Measurements from ENCODE around the gene PRKAR1B.

The PRKAR1B gene

DNA sequence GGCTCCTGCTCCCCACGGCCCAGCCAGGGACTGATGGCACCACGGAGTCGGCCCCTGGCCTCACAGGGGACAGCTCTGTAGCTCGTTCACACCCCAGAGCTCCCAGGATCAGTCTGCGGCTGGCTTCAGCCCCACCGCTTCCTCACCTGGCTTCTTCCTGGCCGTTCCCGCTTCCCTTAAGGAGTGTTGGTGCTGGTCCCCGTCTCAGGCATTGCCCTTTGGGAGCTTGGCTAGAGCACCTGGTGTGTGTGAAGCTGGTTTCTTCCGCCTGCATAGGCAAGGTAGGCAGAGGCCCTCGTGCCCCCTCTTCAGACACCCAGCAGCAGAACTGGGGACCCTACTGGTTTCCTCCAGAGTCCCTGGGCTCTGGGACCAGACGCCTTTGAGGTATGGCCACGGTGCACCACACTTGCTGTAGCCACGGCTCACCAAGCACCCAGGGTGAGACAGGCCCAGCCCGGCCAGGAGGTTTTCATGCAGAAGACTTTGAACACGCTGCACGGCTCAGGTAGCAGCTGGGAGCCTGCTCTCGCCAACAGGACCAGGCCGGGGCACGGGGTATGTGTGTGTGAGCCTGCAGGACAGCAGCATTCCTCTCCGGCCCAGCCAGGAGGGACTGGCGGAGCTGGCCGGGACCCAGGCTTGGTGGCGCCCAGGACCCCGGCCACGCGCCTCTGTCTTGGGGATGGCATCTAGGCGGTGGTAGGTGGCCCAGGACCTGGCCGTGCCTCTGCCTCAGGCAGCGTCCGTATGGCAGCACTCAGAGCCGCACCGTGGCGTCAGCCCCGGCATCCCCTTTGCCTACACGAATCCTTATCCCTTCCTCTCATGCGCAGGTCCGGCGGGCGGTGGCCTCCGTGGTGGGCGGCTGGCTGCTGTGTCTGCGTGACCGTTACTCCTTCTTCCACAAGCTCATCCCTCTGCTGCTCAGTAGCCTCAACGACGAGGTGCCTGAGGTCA is 13.2 kb upstream of the PRKAR1B start:
- no peak for DNase-seq (ENCODE audit: low spot score)

DNA sequence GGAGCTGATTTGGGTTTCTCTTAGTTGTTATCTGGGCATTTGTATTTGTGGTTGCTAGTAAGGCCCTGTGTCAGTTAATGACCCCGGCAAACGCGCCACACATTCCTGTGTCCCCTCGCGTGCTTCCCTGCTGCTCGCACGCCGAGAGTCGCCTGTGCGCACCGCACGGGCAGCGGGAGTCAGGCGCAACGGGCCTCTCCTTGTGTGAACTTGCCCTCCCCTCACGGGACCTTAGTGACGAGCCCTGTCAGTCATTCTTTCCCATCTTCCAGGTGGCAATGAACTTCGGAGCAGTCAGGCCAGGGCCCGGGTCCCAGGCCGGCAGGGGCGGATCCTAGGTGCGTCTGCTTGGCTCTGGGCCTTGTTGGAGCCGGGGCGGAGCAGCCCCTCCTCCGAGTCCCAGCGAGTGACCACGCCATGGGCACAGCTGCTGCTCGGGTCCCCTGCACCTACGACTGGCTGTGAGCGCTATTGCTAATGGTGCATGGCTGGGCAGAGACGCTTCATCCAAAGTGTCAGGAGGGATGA is 12.4 kb upstream of the PRKAR1B start:
- DNase-seq (ENCODE audit: low spot score) = no peak

DNA sequence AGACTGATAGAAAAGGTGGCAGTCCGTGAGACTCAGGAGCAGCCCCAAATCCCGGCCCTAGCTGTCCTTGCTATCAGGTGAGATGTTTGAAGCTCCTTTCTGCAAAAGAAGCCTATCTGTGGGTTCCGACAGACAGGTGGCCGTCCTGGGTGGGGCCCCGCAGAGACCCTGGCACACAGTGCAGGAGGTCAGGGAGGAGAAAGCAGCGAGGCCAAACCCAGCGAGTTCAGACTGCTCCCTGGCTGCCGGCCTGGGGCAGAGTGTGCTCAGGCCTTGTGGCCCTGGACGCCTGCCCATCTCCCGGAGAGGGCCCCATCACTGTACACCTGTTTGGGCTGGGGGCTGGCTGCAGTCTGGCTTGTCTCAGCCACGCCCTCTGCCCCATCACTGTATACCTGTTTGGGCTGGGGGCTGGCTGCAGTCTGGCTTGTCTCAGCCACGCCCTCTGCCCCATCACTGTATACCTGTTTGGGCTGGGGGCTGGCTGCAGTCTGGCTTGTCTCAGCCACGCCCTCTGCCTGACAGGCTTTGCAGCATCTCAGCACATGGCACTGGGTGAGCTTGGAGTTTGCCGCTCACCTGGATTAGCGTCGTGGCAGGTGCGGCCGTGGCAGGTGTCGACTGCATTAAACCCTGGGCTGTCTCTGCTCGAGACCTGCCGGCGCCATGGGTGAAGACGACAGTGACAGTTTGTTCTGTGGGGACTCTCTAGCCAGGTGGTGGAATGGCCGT is 11.8 kb upstream of the PRKAR1B start:
- no peak for DNase-seq (ENCODE audit: low spot score)

DNA sequence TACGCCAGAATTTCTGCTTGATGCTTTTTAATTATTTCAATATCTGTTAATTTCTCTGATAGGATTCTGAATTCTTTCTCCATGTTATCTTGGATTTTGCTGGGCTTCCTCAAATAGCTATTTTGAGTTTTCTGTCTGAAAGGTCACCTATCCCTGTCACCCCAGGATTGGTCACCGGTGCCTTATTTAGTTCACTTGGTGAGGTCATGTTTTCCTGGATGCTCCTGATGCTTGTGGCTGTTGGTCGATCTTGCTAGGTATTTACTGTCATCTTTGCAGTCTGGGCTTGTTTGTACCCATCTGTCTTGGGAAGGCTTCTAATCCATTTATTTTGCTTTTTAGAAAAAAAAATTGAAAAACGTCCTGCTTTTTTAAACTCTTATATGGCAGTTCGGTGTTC is 11.2 kb upstream of the PRKAR1B start:
- no peak for DNase-seq (ENCODE audit: low spot score)

DNA sequence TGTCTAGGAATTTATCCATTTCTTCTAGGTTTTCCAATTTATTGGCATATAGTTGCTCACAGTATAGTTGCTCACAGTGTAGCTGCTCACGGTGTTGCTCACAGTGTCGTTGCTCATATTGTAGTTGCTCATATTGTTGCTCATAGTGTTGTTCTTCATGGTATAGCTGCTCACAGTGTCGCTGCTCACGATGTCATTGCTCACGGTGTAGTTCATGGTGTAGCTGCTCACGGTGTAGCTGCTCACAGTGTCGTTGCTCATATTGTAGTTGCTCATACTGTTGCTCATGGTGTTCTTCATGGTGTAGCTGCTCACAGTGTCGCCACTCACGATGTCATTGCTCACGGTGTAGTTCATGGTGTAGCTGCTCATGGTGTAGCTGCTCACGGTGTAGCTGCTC is 7.7 kb upstream of the PRKAR1B start:
- DNase-seq (ENCODE audit: low spot score) = no peak

DNA sequence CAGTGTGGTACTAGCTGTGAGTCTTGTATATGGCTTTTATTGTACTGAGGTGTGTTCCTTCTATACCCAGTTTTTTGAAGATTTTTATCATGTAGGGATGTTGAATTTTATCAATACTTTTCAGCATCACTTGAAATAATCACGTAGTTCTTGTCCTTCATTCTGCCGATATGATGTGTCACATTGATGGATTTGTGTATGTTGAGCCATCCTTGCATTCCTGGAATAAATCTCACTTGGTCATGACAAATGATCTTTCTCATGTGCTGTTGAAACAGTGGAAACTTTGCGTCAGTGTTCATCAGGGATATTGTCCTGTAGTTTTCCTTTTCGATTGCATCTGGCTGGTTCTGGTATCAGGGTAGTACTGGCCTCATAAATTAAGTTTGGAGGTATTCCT is 7.1 kb upstream of the PRKAR1B start:
- no peak for DNase-seq (ENCODE audit: low spot score)

DNA sequence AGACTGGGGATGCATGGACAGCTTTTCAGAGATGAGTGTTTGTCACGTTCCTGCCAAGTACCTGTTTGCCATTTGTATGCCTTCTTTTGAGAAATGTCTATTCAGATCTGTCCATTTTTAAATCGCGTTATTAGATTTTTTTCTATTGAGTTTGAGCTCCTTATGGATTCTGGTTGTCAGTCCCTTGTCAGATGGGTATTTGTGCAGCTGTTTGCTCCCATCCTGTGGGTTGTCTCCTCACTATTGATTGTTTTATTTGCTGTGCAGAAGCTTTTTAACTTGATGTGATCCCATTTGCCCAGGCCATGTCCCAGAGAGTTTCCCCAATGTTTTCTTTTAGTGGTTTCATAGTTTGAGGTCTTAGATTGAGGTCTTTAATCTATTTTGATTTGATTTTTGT is 5.5 kb upstream of the PRKAR1B start:
- DNase-seq (ENCODE audit: low spot score) = no peak

DNA sequence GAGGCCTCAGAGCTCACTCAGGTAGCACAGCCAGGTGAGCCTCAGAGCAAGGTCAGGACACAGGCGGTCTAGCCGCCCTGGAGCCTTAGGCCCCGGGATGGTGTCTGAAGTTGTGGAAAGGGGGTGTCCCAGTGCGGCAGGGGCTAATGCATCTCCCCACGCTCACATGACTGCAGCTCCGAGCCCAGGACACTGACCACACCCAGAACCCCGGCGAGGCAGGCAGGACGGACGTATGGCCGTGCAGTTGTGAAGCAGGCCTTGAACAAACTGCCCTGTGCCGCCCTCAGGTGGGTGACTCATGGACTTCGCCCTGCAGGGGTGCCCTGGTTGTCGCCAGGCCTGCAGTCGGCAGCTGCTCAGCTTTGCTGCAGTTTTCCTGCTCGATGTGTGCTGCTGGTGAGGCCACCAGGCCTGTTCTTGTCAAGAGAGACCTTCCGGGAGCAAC is 5.0 kb upstream of the PRKAR1B start:
- no peak for DNase-seq (ENCODE audit: low spot score)

DNA sequence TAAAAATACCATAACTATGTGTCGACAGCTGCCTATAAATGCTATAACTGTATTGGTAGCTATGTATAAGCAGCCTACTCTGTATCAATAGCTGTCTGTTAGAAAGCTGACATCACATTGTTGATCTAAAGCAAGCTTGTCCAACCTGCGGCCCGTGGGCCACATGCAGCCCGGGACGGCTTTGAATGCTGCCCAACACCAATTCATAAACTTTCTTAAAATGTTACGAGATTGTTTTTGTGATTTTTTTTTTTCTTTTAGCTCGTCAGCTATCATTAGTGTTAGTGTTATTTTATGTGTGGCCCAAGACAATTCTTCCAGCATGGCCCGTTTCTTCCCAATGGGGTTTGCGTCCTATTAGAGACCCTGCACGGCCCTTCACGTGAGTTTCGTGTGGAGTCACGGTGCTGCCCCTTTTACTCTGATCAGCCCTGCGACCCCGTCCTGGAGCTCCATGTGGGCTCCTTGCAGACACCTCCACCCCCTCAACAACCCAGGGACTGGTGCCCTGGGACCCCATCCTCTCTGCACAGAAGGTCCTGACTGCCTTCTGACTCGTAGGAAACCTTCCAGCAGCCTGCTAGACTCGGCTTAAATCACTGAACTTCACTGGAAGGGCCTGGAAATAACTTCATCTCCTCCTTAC is 4.5 kb upstream of the PRKAR1B start:
- no peak for DNase-seq (ENCODE audit: low spot score)

DNA sequence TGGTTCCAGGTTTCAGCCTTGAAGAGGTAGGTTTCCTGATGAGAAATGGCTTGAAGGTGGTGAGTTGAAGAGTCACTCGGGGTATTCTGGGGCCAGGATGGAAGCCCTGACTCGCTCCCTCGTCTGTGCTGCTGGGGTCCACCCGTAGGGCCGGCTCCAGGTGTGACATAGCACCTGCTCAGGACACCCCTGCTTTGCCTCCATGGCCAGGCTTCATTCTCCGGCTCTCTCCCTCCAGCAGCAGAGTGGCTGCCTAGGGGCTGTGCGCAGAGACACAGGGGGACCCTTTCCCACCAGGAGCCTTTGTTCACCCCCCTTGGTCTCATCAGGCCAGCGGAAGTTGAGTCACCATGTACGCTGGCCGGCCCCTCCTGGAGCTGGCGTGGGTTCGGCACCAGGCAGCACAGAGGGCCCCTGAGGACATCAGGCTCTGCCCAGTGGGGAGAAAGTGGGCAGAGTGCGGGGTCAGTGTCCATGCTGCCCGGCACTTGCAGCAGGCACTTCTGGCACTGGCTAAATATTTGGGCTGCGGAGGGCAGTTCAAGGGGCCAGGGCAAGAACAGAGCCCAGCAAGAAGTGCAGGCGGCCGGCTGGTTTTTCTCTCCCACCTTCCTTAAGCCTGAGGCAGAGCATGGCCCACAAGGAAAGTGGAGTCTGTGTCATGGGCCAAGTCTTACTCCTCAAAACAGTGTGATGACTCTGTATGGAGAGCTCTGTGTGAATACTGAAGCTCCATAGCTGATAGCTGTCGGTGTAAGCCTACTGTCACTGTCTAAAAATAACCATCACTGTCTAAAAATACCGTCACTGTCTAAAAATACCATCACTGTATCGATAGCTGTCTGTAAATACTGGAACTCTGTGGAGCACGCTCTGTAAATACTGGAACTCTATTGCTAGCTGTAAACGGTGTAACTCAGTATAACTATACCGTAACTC is 3.7 kb upstream of the PRKAR1B start:
- DNase-seq (ENCODE audit: low spot score) = no peak

DNA sequence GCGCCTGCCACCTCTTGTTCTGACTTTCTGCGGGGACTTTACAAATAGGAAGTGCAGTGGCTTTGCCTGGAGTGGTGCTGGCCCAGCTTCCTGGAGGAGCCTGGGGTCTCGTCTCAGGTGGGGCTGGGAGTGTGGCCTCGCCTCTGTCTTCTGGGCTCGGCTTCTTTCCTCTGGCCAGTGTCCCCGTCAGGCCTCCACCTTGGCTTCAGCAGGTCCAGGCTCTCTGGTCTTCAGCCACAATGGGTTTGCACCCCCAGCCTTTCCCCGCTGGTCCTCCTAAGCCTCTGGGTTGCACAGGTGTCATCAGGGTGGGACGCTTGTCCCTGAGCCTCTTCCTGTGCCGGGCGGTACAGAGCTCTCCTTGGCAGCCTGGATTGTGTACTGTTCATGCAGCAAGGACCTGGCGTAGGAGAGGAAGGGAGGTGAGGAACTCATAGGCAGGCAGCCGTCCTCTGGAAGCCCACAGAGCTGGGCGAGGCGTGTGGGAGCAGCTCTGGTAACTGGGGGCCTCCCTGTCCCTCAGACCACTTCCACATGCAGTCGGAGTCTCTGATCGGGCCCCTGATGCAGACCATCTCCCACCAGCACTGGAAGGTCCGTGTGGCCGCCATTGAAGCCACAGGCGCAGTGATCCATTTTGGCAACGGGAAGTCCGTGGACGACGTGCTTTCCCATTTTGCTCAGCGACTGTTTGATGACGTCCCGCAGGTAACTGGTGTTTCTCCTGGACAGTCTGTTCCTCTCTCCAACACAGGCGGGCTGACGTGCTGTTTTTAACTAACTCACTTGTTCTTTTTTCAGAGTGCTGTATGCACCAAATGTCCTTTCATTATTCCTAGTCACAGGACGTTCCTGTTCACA is 2.3 kb upstream of the PRKAR1B start:
- DNase-seq (ENCODE audit: low spot score) = no peak

DNA sequence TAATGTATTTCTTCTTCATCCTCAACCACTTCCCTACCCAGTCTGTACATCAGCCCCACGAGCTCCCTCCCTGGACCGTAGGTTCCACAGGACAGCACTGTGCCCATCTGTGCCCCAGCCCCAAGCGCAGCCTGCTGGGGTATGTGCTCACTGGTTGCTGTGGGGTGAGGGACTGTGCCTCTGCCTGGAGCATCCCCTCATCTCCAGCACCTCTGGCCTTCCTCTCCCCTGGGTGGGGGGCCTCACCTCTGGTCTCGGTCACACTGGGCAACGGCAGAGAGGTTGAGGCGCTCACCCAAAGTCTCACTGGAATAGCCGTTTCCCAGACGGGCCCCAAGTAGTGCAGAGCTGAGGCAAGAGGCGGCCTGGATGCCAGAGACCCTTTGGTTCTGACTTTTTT is 1.5 kb upstream of the PRKAR1B start:
- no peak for DNase-seq (ENCODE audit: low spot score)

DNA sequence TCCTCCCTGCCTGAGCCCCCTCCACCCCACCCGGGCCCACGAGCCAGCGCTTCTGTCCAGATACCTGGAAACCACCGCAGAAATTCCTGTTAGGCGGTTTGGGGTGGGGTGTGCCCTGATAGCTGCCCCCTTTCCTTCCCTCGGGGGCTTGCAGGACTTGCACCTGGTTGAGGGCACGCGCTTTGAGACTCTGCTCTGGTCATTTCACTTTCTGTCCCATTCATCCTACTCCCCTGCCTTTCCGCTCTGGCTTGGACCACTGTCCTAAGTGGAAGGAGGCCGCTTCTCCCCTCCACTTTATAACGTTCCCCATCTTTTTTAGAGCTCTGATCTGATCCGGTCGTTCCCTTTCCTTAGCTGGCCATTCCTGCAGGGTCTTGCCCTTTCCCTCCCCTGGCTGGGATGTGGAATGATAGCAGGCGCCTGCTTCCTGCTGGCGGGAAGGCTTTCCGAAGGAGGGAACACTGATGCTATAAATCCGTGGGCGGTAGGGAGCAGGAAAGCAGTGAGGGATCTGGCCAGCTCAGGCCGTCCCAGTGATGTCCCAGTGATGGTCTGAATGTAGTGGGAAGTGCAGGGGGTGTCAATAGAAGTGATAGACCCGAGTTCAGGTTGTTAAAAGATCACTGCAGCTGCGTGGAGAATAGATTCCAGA is 852 bp upstream of the PRKAR1B start:
- no peak for DNase-seq (ENCODE audit: low spot score)

DNA sequence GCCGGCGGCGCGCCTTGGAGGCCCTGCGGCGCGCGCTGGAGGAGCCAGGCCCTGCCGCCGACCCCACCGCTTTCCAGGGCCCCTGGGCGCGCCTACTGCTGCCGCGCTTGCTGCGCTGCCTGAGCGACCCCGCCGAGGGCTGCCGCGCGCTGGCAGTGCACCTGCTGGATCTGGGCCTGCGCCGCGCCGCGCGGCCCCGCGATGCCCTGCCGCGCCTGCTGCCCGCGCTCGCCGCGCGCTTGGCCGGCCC is 302 bp downstream of the PRKAR1B start:
- DNase-seq (ENCODE audit: low spot score) = peak; percentile 76

DNA sequence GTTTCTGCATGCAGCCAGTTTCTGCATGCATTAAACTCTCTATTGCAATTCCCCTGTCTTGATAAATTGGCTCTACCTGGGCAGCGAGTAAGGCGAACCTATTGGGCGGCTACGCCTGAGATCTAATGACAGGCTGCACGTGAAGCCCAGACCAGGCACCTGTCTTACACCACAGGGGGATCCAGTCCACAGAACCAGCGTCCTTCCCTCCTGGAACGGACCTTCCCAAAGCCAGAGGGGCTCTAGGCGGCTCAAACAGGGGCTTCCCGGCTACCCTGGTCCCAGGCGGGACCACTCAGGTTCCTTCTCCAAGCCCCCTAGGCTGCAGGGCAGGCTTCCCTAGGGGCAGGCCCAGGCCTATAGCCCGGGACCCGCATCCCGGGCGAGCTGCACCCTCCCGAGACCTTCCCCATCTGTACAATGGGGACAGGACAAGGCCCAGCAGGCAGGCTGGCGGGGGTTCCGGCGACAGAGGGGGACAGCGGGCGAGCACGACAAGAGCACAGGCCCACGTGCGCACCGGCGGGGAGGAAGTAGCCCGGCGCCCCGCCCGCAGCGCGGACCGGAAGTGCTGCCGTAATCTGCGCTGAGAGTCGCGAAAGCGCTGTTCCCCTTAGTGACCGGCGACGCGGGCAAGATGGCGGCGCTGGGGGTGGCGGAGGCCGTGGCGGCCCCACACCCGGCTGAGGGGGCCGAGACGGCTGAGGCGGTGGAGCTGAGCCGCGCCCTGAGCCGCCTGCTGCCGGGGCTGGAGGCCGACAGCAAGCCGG is 812 bp downstream of the PRKAR1B start, which contains the start of gene DNAAF5:
Gene DNAAF5 (plus strand): TSS at position 616 of the 770 bp plus-strand sequence. CDS start 22 bp downstream, at position 638.
- peak; percentile 91 for DNase-seq (ENCODE audit: low spot score)

DNA sequence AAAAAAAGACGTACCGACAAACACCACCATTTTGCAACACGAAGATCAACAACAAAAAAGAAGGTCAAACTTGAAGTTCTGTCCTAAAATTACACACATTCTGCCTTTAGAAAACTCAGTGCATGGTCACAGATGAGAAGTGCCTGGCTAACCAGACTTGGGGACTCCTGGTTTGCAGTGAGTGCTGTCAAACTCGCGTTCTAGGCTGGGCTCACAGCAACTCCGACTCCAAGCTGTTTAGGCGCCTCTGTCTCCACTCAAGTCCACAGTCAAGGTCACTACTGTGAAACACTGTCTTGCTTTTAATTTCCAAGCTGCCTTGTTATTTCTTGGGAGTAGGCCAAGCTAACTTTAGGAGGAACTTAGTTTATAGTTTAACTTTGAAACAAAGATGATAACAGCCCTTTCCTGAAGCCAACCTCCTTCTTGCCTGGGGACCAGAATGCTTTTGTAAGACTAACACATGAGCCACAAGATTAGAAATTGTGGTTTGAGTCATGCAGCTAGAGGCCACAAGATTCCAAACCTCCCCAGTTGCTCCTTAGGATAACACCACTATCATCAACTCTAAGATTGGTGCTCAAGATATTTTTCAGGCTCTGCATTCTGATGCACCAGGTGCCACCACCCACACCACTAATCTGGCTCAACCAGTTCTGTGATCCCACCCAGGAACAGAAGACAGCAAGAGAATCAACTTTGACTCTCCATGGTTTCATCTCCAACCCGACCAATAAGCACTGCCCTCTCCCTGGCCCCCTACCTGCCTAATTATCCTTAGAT is 1.7 kb downstream of the PRKAR1B start:
- no peak for DNase-seq (ENCODE audit: low spot score)

DNA sequence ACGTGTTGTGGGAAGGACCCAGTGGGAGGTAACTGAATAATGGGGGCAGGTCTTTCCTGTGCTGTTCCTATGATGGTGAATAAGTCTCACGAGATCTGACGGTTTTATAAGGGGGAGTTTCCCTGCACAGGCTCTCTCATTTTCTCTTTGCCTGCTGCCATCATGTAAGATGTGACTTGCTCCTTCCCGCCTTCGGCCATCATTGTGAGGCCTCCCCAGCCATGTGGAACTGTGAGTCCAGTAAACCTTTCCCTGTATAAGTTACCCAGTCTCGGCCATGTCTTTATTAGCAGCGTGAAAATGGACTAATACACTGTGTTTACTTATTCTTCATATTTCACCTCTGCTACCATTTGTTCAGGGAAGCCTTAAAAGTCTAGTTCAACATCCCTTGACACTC is 2.8 kb downstream of the PRKAR1B start:
- no peak for DNase-seq (ENCODE audit: low spot score)

DNA sequence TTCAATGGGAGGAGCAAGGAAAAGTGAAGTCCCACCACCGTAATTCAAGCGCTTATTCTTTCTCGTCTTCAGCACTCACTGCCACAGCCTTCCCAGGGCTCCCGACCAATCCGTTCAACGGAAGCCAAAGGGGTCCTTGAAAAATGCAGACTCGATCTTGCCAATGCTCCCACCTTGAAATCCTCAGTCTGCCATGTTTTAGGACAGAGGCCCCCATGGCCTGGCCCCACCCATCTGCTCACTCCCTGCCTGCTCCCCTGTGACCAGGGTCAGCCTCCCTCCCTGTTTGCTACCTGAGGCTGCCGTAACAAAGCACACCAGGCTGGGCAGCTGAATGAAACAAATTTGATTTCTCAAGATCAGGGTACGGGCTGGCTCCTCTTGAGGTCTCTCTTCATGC is 3.5 kb downstream of the PRKAR1B start:
- no peak for DNase-seq (ENCODE audit: low spot score)

All from germinal center (tissue), 1 donor.